HG02678 (cell line): ENCODE measurements around the gene CMIP.
"Not testable (repeated sequence)": the region's sequence is repeated elsewhere in the genome, so short reads cannot be mapped to it uniquely, and the experiment has no call there.

ENCODE experiments used
- ATAC-seq: cut with Tn5 transposase; IDR thresholded peaks from one replicate; pipeline ENCODE4 v1.9.1; 2021; ENCODE audit warnings: mild to moderate bottlenecking, moderate library complexity; ENCODE audit not compliant: unreplicated experiment

CMIP gene

GRCh38 chr16:81671738-81672597 is 227.4 kb downstream of the CMIP start:
- ATAC-seq: no peak

GRCh38 chr16:81673432-81673831 is 228.8 kb downstream of the CMIP start:
- ATAC-seq: no peak

- ATAC-seq: no peak
These were observed 231.1 kb downstream of the CMIP start for GRCh38 chr16:81675662-81676061.

GRCh38 chr16:81676066-81676882 is 231.7 kb downstream of the CMIP start:
- ATAC-seq: no peak

- ATAC-seq: no peak
These were observed 232.5 kb downstream of the CMIP start for GRCh38 chr16:81676883-81677737.

- no peak for ATAC-seq
These were observed 233.9 kb downstream of the CMIP start for GRCh38 chr16:81678326-81679095.

- no peak for ATAC-seq
These were observed 235.3 kb downstream of the CMIP start for GRCh38 chr16:81679721-81680430.

GRCh38 chr16:81680444-81681275 is 236.1 kb downstream of the CMIP start:
- ATAC-seq: no peak

- ATAC-seq: no peak
These were observed 236.7 kb downstream of the CMIP start for GRCh38 chr16:81681311-81681710.

- no peak for ATAC-seq
These were observed 239.7 kb downstream of the CMIP start for GRCh38 chr16:81684242-81684837.

- no peak for ATAC-seq
These were observed 240.3 kb downstream of the CMIP start for GRCh38 chr16:81684901-81685300.

- no peak for ATAC-seq
These were observed 242.0 kb downstream of the CMIP start for GRCh38 chr16:81686391-81687130.

- ATAC-seq: no peak
These were observed 242.5 kb downstream of the CMIP start for GRCh38 chr16:81687131-81687456.

- no peak for ATAC-seq
These were observed 243.6 kb downstream of the CMIP start for GRCh38 chr16:81688182-81688581.

GRCh38 chr16:81688839-81689238 is 244.2 kb downstream of the CMIP start:
- not testable (repeated sequence) for ATAC-seq

GRCh38 chr16:81692021-81692420 is 247.4 kb downstream of the CMIP start:
- ATAC-seq: no peak

- no peak for ATAC-seq
These were observed 248.0 kb downstream of the CMIP start for GRCh38 chr16:81692571-81692970.
